ENCODE results near the gene DNAI4.
"Not testable (repeated sequence)": the region's sequence is repeated elsewhere in the genome, so short reads cannot be mapped to it uniquely, and the experiment has no call there.

Gene DNAI4

DNA sequence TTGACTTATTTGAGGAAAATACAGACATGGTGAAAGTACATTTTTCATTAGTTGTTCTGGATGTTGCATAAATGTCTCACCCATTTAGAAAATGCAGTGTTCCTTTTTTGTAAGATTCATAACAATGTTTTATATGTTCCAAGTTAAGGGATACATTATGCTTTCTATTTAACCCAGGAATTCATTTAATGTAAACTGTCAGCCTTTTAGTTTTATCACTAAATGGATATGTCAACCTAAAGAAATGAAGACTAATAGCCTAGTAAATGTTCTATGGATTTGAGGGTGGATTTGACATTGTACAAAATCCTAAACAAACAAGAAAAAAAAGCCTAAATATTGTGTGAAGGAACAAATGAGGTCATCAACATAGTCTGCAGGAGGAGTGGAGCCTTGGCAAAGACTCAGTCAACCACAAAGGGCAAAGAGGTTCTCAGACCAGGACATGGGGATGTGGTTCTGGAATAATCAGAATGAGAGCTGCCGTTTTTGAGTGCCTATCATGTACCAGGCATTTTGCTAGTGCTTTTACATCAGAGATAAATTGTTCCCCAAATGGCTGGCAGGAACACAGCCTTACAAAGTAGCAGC lies 114.8 kb downstream of the DNAI4 start:
- DNase-seq, result no peak

DNA sequence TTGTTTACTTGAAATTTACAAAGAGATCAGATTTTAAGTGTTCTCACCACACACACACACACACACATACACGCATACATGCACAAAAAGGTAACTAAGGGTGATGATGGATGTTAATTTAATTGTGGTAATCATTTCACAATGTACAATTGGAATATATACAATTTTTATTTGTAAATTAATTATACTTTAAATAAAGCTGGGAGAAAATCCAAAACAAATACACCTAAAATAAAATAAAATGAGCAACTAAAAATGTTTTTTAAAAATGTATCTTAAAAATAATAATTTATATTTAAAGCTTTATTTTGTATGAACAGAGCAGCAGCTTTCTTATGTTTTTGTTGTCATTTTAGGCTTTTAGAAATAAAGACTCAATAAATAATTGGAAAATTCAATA lies 115.4 kb downstream of the DNAI4 start:
- no peak for DNase-seq

DNA sequence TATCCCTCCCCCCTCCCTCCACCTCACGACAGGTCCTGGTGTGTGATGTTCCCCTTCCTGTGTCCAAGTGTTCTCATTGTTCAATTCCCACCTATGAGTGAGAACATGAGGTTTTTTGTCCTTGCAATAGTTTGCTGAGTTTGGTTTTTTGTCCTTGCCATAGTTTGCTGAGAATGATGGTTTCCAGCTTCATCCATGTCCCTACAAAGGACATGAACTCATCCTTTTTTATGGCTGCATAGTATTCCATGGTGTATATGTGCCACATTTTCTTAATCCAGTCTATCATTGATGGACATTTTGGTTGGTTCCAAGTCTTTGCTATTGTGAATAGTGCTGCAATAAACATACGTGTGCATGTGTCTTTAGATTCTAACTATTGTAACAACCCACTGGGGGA lies 128.8 kb downstream of the DNAI4 start:
- DNase-seq, result not testable (repeated sequence)

DNA sequence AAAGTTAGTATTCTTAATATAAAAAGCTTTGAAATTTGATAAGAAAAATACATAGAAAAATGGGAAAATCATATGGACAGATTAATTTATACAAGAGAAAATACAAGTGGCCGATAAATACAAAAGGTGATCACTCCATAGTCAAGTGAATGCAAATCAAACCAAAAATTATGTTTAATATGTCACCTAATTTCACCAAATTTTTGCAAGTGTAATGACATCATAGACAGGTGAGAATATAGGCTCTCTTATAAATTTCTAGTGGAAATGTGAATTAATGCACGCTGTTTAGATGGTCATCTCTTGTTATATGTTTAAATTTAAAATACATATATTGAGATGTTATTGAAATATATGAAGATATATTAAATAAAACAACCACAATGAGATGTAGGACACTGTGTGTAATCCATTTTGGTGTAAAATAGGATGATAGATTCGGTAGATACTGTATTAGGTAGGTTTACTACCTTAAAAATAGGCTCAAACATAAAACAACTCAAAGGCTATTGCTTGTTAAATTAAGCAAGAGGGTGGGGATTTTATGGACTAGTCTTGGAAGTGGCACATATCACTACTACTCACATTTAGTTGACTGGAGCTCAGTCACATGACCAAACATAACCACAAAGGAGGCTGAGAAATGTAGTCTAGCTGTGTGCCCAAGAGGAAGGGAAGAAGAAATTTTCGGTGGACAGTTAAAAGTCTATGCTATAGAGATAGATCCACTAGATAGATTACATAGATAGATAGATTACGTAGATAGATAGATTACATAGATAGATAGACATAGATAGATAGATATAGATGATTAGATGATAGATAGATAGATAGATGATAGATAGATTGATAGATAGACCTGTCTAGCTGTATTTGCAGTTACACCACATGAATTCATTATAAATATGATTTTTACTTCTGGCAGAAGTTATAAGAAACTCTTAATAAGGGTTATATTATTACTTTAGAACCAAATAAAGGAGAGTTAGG lies 132.7 kb downstream of the DNAI4 start:
- DNase-seq, result no peak

DNA sequence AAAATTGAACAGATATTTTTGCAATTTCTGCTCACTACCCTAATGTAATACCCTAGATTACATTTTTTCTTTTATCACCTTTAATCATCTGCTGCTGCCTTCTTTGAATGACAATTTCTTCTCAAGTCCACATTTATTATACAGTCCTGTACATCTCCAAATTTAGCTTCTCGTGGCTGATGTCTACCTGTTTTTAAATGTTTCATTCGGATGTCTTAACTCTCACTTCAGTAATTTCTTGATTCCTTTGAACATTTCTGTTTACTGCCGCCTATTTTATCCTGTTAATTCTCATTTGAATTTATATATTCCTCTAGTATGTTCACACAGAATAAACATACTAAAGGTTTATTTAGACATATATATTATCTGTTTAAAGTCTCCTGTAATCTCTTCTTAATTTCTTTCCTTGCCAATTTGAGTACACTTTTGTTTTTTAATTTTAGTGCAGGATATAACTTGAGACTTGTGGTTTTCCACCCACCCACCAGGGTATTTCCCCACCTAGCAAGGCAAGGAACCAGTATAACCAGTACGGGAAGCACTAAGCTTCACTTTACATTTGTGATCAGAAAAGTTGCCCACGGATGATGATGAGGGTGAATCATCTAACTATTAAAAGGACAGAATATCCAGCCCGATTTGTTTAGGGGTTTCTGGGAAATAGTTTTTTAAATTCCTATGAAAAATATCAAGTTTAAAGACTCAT lies 136.3 kb downstream of the DNAI4 start:
- no peak for DNase-seq

DNA sequence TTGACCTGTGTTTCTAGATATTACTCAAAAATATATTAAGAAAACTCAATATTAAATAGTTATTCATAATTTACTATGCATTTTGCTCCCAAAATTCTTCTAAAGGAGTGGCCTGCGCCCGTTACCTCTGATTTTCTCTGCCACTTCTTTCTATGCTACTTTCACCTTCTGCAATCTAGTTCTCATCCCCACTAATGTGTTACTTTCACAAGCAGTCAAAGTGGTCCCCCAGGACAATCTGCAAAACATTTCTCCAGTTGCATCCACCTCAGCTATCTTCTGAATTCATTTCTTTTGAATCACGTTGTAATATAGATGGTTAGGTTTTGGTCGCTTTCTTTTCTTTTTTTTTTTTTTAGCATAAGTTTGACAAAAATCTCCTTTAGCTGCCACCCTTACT lies 137.0 kb downstream of the DNAI4 start:
- no peak for DNase-seq

DNA sequence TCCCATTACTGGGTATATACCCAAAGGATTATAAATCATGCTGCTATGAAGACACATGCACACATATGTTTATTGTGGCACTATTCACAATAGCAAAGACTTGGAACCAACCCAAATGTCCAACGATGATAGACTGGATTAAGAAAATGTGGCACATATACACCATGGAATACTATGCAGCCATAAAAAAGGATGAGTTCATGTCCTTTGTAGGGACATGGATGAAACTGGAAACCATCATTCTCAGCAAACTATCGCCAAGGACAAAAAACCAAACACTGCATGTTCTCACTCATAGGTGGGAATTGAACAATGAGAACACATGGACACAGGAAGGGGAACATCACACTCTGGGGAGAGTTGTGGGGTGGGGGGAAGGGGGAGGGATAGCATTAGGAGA lies 138.9 kb downstream of the DNAI4 start:
- DNase-seq, result not testable (repeated sequence)

DNA sequence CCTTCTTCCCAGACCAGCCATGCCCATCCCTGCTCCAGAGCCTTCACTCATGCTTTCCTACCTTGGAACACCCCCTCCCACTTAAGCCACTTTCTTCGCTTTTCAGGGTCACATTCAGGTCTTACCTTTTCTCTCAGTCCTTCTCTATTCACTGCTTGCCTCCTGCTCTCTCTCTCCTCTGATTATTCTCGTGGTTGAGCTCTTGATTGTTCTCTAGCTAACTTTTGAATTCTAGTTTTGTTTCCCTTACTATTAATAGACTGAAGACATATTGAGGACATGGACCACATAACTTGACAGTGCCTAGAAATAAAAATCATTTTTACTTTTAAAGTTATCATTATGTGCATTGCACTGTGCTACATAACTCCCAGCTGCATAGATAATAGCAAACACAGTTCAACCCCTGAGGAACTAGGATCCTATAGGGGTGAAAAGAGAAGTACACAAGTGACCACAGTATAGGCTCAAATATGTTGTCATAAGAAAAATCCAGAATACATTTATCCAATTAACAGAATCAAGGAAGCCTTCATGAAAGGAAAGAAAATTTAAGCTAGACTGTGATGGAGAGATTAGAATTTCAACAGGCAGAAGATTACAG lies 145.1 kb downstream of the DNAI4 start:
- no peak for DNase-seq

DNA sequence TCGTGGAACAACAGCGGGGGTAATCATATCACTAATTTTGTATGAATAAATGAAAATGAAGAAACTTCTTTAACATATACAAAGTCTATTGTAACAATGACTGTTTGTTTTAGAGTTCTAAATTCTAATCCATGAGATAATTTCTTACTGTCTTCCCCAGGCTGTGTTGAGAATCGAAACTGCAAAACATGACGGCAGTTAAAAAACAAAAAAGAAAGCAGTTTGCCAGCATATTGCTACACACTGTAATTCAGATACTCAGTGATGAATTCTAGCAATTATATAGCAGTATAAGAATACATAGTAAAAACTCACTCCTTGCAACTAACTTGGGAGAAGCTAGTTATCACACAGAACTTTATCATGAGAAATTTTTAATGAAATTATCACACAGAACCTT lies 145.7 kb downstream of the DNAI4 start:
- DNase-seq, result no peak

DNA sequence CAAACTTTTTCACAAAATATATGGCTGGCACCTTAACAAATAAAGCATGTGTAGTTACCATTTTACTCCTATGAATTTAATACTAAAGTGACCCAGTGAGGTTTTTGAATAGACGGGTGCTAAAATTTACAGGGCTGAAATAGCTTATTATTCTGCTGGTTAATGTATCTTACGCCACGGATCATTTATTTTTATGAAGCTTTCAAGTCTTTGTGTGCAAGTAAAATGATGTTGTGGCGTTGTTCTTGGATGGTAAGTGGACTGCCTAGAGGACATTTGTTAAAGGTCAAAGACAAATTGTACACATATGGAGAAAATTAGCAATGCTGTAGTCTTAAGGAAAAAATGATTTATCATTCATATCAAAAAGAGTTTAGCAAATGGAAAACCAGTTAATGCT lies 146.4 kb downstream of the DNAI4 start:
- DNase-seq, result no peak

DNA sequence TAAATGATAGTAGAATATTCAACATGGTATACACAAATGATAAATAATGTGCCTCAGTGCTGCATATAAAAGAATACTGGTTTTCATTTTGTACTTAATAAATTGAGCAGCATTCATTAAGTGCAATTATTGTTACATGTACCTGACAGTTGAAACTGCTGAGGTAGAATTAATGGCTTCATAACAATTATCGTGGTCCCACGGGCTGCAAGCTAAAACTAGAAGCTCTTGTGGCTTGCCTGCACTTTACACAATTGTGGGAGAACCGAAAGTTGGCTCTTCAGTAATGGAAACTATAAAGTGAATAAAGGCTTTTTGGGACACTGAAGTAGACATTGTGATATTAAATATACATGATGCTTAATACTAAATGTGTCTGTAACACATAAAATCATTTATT lies 146.8 kb downstream of the DNAI4 start:
- no peak for DNase-seq

DNA sequence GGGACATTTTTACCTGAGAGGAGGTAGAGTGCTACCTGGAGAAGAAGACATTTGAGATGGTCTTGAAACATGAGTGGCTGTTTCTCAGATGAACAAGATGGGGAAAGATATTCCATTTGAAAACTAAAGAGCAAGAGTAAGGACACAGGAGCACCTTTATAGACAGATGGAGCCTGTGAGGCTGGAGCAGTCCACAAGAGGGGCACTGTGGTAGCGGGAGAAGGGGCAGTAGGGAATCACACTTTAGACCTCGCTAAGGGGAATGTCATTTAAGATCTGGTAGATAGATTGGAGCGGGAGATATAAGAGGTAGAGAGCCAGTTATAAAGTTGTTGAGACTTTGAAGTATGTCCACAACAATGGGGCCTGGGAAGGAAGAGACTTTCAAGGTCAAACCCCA lies 149.0 kb downstream of the DNAI4 start:
- DNase-seq, result no peak

DNA sequence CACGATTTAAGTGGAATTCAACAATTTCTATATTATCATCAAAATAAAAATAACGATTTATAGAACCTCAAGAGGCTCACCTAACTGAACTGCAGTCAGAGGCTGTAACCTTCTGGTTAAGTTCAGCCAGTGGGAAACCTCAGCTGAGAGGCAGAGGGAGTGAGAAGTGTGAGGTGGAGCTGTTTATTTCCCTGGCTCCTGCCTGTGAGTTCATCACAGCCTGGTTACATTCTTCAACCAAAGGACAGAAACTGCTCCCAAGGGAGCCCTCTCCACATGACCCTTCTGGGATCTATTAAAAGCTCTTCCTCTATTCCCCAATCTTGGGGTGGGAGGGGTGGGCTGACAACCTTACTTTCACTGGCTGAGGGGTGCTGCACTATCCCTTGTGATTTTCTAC lies 150.2 kb downstream of the DNAI4 start:
- DNase-seq, result no peak

DNA sequence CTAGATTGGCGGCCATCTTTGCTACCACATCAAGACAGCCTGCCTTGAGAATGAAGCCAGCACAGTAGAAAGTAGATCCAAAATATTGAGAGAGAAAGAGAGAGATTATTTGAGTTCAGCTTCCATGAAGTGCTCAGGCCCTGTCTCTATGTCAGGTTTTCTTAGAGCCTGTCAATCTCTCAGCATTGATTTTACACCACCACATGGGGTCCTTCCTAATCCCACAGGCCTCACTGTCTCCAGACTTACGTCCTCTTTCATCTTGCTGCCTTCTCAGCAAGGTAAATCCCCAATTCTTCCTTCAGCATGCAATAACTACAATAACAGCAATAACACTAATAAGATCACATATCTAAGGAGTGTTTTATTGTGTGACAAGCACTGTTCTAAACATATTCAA lies 151.4 kb downstream of the DNAI4 start:
- DNase-seq, result no peak

DNA sequence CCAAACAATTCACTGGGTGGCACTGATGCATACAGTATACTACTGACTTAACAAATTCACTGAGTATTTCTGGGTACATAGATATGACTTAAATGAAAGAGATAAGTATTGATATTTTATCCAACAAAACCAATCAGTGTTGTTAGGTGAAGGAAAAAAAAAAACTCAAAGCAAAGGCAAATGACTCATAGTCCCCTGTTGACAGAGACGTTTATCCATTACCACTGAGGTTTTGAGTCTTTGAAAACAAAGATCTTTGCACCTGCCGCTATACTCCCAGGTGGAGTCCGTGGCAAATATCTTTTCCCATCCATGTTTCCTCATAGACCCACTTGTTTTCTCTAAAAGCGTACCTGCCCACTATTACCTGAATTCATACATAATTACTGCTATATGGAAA lies 154.0 kb downstream of the DNAI4 start:
- no peak for DNase-seq

DNA sequence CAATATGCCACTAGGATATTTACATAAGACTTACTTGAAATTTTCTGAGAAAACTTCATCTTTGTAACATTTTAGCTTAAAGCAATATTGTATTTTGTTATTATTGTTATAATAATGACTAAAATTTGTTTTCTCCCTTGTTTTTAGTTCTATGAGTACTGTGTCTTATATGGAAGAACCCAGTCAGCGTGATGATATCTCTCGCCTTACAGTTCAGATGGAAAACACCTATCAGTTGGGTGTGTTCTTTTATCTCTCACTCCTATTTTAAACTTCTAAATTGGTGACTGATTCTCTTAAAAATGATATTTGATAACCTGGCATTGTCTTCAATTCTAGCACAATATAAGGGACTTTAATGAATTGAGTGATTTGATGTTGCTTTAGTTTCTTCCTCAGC lies 154.4 kb downstream of the DNAI4 start:
- DNase-seq, result no peak

DNA sequence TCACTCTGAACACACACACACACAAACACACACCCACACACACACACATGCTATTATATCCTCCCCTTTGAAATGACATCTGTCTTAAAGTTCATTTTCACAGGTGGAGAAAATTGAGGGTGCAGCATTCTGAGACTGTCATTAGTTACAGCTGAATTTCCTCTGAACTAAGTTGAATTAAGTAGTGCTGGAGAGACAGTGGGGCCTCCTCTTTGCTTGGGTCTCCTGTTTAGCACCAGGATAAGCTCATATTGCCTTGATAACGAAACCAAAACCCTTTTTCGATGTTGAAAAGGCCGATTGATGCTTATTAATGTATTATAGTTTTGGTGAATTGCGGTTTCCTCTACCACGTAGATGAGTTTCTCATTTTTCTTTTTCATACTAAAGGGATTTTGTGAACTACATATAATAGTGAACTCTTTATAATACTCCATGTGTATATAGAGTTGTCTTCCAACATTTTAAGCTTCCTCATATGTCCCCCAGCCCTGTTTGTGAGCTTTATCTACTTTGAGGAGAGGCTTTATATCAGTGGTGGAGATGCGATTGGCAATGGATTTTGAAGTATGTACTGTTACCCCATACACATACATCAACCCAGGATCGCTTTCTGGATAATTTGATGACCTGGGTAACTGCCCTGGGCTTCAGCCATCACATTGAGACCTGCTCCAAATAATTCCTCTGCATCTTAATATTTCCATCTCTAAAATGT lies 155.0 kb downstream of the DNAI4 start:
- no peak for DNase-seq

DNA sequence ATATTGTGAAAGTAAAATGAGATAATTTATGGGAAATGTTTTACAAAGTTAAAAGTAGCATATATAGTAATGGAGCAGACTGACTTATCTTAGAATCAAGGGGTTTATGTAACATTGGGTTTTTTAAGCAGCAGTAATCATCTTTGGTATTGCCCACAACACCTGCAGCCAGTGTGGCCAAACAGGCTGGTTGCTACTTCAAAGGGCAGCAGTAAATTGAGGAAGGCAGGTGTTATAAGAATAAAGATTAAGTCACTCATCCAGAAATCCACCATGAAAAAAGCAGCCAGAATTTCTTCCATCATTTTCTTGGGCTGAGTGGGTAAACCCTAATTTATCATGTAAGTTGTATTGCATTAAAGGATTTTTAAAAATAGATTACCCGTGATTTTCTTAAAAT lies 155.7 kb downstream of the DNAI4 start:
- DNase-seq, result no peak

DNA sequence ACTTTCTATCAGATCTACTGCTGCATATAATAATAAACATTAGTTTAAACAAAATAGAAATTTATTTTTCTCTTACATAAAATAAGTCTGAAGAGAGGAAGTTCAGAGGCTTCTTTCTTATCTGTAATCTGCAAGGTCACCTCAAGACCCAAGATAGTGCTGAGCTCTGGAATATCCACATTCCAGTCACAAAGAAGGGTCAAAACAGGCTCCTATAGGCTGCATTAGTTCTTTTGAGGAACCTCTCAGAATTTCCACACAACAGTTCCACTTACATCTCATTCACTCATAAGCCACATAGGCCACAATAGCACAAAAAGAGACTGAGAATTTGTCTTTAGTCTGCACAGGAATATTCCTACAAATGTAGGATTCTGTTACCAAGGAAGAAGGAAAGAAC lies 157.0 kb downstream of the DNAI4 start:
- DNase-seq, result no peak

DNA sequence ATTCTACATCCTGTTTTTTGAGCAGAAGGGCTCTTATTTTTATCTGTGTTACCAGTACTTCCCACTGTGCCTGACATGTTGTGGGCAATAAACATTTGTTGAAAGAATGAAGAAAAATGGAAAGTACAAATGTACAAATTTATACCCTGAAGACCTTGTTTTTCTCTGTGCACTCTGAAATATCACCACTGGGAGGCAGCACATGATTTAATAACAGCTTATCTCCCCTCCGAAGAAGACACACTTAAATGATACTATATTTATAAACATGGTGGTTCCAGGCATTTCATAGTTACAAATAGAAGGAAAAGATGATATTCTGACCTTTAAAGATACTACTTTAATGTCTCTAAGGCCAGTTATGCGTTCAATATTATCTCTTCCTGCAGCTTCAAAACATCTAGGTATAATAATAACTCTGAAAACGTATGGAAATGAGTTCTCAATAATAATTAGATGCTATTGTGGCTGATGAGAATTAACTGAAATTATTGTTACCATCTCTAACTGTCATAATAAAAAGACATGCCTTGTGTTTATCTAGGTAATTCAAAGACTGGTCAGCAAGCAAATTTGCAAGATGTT lies 159.6 kb downstream of the DNAI4 start:
- peak; percentile 3 for DNase-seq
